OCI-LY3 (cell line): ENCODE results near the gene NRXN3.

ENCODE experiments used
- EZH2phosphoT487 ChIP-seq: fragments of 200-600 bp; shearing (Covaris generic); IDR thresholded peaks from 2 replicates; pipeline ENCODE4 v1.6.1; 2018; ENCODE audit warnings: antibody characterized with exemption, mixed run types, low read depth
- TF ChIP-seq, protein P1 (sequence below): fragments of 200-600, 300-600 bp; sonication (generic); IDR thresholded peaks from 2 replicates; pipeline ENCODE4 v1.5.1; 2014; ENCODE audit warnings: antibody characterized with exemption, low read length, low read depth

DNA sequence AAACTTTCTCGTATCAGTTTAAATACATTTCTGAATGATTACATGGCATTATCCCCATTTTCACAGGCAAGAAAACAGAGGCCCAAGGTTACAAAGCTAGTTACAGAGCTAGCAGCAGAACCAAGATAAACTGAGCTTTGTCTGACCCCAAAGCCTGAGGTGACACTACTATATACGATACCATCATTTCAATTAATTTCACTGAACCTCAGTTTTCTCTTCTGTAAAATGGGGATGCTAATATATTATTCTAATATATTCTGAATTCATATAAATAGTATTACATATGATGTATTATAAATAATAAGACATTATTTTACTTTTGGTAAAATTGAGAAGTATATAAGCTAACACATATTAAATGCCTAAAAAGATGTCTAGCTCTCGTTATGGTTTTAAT lies 143.3 kb downstream of the NRXN3 start:
- TF ChIP-seq, protein P1, sequence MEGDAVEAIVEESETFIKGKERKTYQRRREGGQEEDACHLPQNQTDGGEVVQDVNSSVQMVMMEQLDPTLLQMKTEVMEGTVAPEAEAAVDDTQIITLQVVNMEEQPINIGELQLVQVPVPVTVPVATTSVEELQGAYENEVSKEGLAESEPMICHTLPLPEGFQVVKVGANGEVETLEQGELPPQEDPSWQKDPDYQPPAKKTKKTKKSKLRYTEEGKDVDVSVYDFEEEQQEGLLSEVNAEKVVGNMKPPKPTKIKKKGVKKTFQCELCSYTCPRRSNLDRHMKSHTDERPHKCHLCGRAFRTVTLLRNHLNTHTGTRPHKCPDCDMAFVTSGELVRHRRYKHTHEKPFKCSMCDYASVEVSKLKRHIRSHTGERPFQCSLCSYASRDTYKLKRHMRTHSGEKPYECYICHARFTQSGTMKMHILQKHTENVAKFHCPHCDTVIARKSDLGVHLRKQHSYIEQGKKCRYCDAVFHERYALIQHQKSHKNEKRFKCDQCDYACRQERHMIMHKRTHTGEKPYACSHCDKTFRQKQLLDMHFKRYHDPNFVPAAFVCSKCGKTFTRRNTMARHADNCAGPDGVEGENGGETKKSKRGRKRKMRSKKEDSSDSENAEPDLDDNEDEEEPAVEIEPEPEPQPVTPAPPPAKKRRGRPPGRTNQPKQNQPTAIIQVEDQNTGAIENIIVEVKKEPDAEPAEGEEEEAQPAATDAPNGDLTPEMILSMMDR: no peak
- no peak for TF ChIP-seq EZH2phosphoT487
